ENCODE data around the gene ELF1. TPM values are rescaled to one million over a fixed set of nuclear protein-coding genes. Genes with fewer than 3 reads are reported as not detected.

Gene ELF1
- total and polyA plus RNA-seq, 2 of the 4 experiments (the other 2 are of a cell fraction): 25.4 to 27.6 TPM

- no peak overlapping the region for H3K18ac ChIP-seq (ENCODE audit: low read depth, low read length)
- no peak overlapping the region for H3K4me3 ChIP-seq (ENCODE audit: insufficient read depth, low read depth, low read length)
- H3K36me3 ChIP-seq (ENCODE audit: control insufficient read depth, insufficient read depth, low read length): no peaks in the 10 kb centered on the region
- H3K14ac ChIP-seq (replicated peaks; ENCODE audit: low read depth, low read length): no peak overlapping the region
- H3K9ac ChIP-seq (ENCODE audit: low read depth, low read length): no peak overlapping the region
- no peak overlapping the region for H2BK20ac ChIP-seq (ENCODE audit: low read depth, low read length)
- 0 out of 2 replicates have a peak, but pooled peaks cover under 1% of the 10 kb centered on the region for H3K9me1 ChIP-seq (ENCODE audit: insufficient read depth, low read length)
- no peak overlapping the region for H2AK9ac ChIP-seq (replicated peaks; ENCODE audit: low read depth, low read length, poor library complexity)
- TF ChIP-seq FOS (IDR thresholded peaks at IDR 0.05; ENCODE audit: low read depth, low read length): no peak
- TF ChIP-seq ELK1 (IDR thresholded peaks at IDR 0.05; ENCODE audit: borderline replicate concordance, low read depth, low read length): no peak
- TF ChIP-seq POLR2A (IDR thresholded peaks at IDR 0.05; ENCODE audit: low read depth, low read length): no peak
- no peak for TF ChIP-seq USF2 (IDR thresholded peaks at IDR 0.05; ENCODE audit: low read depth, low read length)
- no peak for TF ChIP-seq RAD21 (IDR thresholded peaks at IDR 0.05; ENCODE audit: low read length)
- no peak for TF ChIP-seq BHLHE40 (IDR thresholded peaks at IDR 0.05; ENCODE audit: low read depth, low read length)
- no peak for TF ChIP-seq NFE2L2 (IDR thresholded peaks at IDR 0.05; ENCODE audit: low read depth, low read length)
- no peak for TF ChIP-seq CEBPB (IDR thresholded peaks at IDR 0.05; ENCODE audit: low read depth, low read length)
- TF ChIP-seq MXI1 (IDR thresholded peaks at IDR 0.05; ENCODE audit: borderline replicate concordance, low read depth, low read length): no peak
- TF ChIP-seq MAZ (IDR thresholded peaks at IDR 0.05; ENCODE audit: borderline replicate concordance, low read depth, low read length): no peak
- TF ChIP-seq CTCF (conservative IDR thresholded peaks at IDR 0.05; ENCODE audit: low read depth, low read length): no peak
- no peak for TF ChIP-seq SMC3 (IDR thresholded peaks at IDR 0.05; ENCODE audit: low read depth, low read length)
- no peak for TF ChIP-seq RFX5 (IDR thresholded peaks at IDR 0.05; ENCODE audit: low read depth, low read length)
- no peak for TF ChIP-seq MAFK (IDR thresholded peaks at IDR 0.05; ENCODE audit: low read depth, low read length)
- TF ChIP-seq RCOR1 (IDR thresholded peaks at IDR 0.05; ENCODE audit: insufficient replicate concordance, low read length): no peak
- TF ChIP-seq CHD1 (IDR thresholded peaks at IDR 0.05; ENCODE audit: low read depth, low read length): no peak
- dilution Hi-C loops (cut with HindIII; ENCODE audit: low sequenced_read_pairs, unreplicated experiment): no loop called here
- H2AFZ ChIP-seq (replicated peaks; ENCODE audit: low read length, poor library complexity): no peak overlapping the region
- H3K56ac ChIP-seq (ENCODE audit: extremely low read depth, insufficient read depth, low read length): no peak overlapping the region
- H4K20me1 ChIP-seq (ENCODE audit: insufficient read depth, low read length): no peaks in the 10 kb centered on the region
- H4K5ac ChIP-seq (ENCODE audit: low read depth, low read length): no peak overlapping the region
- in situ Hi-C loops (cut with MboI; ENCODE audit: low sequenced_read_pairs): no loop called here
- no peaks in the 10 kb centered on the region for H3K27me3 ChIP-seq (ENCODE audit: control insufficient read depth, insufficient read depth, low read length)
- no peak overlapping the region for H2BK120ac ChIP-seq (ENCODE audit: low read depth, low read length)
- DNase-seq (no peak), ATAC-seq (ENCODE audit: low read depth) (no peak)
- BruUV-seq (replicated peaks): no TSS peak
- no peaks in the 10 kb centered on the region for H3K9me3 ChIP-seq (ENCODE audit: control insufficient read depth, insufficient read depth, low read length)
- H3K4me2 ChIP-seq (ENCODE audit: low read depth, low read length): no peak overlapping the region
- no peak overlapping the region for H4K91ac ChIP-seq (ENCODE audit: insufficient read depth, low read depth, low read length)
- intact Hi-C loops (cut with micrococcal nuclease): no loop called here
- H2BK5ac ChIP-seq (ENCODE audit: low read depth, low read length, poor library complexity, severe bottlenecking): no peak overlapping the region
- no peak overlapping the region for H2BK15ac ChIP-seq (ENCODE audit: low read depth, low read length)
- peaks cover 7 to 15% of the 10 kb centered on the region in 2 experiments; a peak in 3 of 4 replicates for H3K79me1 ChIP-seq (ENCODE audit: low read depth in 1 of 2, low read length in 2 of 2)
- H2AK5ac ChIP-seq (ENCODE audit: low read depth, low read length): no peak overlapping the region
- H4K8ac ChIP-seq (ENCODE audit: low read depth in 2 of 2, low read length in 2 of 2): no peak overlapping the region
- no peak overlapping the region for H3K27ac ChIP-seq (ENCODE audit: insufficient read depth, low read length)
- H3K4ac ChIP-seq (ENCODE audit: low read depth, low read length): no peak overlapping the region
- no peak overlapping the region for H3K23ac ChIP-seq (ENCODE audit: low read depth, low read length)
- ChIA-PET CTCF (no interaction called here), POLR2A (ENCODE audit: unreplicated experiment) (no interaction called here)
- no peaks in the 10 kb centered on the region; the same call in none of the 2 replicates for H3K4me1 ChIP-seq (ENCODE audit: control insufficient read depth, insufficient read depth, low read length)
These were observed 107.8 kb downstream of the ELF1 start for GRCh38 chr13:40911341-40911740.
